Stimulated activated CD4-positive, alpha-beta T cell treated with anti-CD3 and anti-CD28 coated beads, TNF-alpha, amount 100 ng/mL, for 4 hours (primary cell): Measurements from ENCODE around the gene LZIC.

ENCODE experiments used
- DNase-seq, 3 experiments: peaks; one replicate each; pipeline ENCODE4 v3.0.0-alpha.2; 2020; ENCODE audit warnings: low read depth in 3 of 3

The LZIC gene

GRCh38 chr1:9886092-9886742 is 57.0 kb downstream of the LZIC start:
- DNase-seq: no peak

- DNase-seq: no peak
Observed at GRCh38 chr1:9884805-9885204, 58.4 kb downstream of the LZIC start.

GRCh38 chr1:9883585-9884449 is 59.4 kb downstream of the LZIC start:
- no peak for DNase-seq

GRCh38 chr1:9882945-9883303 is 60.3 kb downstream of the LZIC start:
- no peak for DNase-seq

GRCh38 chr1:9882296-9882944 is 60.8 kb downstream of the LZIC start:
- DNase-seq: no peak

GRCh38 chr1:9881838-9882249 is 61.3 kb downstream of the LZIC start:
- no peak for DNase-seq
